Endodermal cell (in vitro differentiated cells): ENCODE data around the gene MRRF. TPM values are rescaled to one million over a fixed set of nuclear protein-coding genes. Genes with fewer than 3 reads are reported as not detected.
A peak's percentile ranks its signal among the peaks of the same experiment; 100 is the strongest.

ENCODE experiments used
- DNase-seq: peaks from one replicate; pipeline ENCODE4 v3.0.0-alpha.2; 2017
- H3K27ac ChIP-seq: 2 replicates; pipeline ENCODE4 v1.5.1; 2013; ENCODE audit warnings: mild to moderate bottlenecking, low read depth, low read length, moderate library complexity
- H3K27me3 ChIP-seq: 2 replicates; pipeline ENCODE4 v1.6.1; 2013; ENCODE audit warnings: mild to moderate bottlenecking, low read length, moderate library complexity; ENCODE audit not compliant: insufficient read depth, control insufficient read depth, poor library complexity, severe bottlenecking
- H3K36me3 ChIP-seq: 2 replicates; pipeline ENCODE4 v1.7.0; 2013; ENCODE audit warnings: mild to moderate bottlenecking, low read length, moderate library complexity; ENCODE audit not compliant: control insufficient read depth, insufficient read depth
- H3K4me1 ChIP-seq: one replicate; pipeline ENCODE4 v1.7.0; 2013; ENCODE audit warnings: low read length; ENCODE audit not compliant: control insufficient read depth, insufficient read depth
- H3K4me3 ChIP-seq: 2 replicates; pipeline ENCODE4 v1.5.1; 2013; ENCODE audit warnings: mild to moderate bottlenecking, low read length, moderate library complexity
- H3K9ac ChIP-seq: 2 replicates; pipeline ENCODE4 v1.6.1; 2013; ENCODE audit warnings: mild to moderate bottlenecking, low read length, moderate library complexity; ENCODE audit not compliant: poor library complexity, severe bottlenecking; ENCODE audit errors: extremely low read depth
- H3K9me3 ChIP-seq: 2 replicates; pipeline ENCODE4 v1.6.1; 2013; ENCODE audit warnings: mild to moderate bottlenecking, low read length, moderate library complexity; ENCODE audit not compliant: control insufficient read depth
- H3K27ac Mint-ChIP-seq: 2 replicates; pipeline ENCODE4 v1.8.0; 2020; ENCODE audit warnings: mixed read lengths
- H3K27me3 Mint-ChIP-seq: 2 replicates; pipeline ENCODE4 v1.8.0; 2021; ENCODE audit warnings: mild to moderate bottlenecking, mixed read lengths; ENCODE audit not compliant: insufficient read depth
- H3K36me3 Mint-ChIP-seq: 2 replicates; pipeline ENCODE4 v1.8.0; 2020; ENCODE audit warnings: low read depth, mixed read lengths
- H3K4me1 Mint-ChIP-seq: 2 replicates; pipeline ENCODE4 v1.8.0; 2020; ENCODE audit warnings: mixed read lengths
- H3K4me3 Mint-ChIP-seq: 2 replicates; pipeline ENCODE4 v1.8.0; 2020; ENCODE audit warnings: mild to moderate bottlenecking, moderate library complexity, mixed read lengths
- H3K9me3 Mint-ChIP-seq: 2 replicates; pipeline ENCODE4 v1.8.0; 2020; ENCODE audit warnings: mild to moderate bottlenecking, mixed read lengths
- CTCF ChIP-seq: fragments of 200-600 bp; sonication (generic); conservative IDR thresholded peaks from 2 replicates; pipeline ENCODE4 v1.5.0; 2021; ENCODE audit warnings: antibody characterized with exemption, mild to moderate bottlenecking
- WGBS, 2 experiments: methylation state at CpG; one replicate each; pipeline versions ENCODE4 v1.1.5 to v1.1.7; 2013; ENCODE audit warnings: missing lambda C conversion rate in 2 of 2, mixed read lengths in 1 of 2; ENCODE audit not compliant: insufficient coverage in 1 of 2, insufficient read length in 1 of 2; 5-methylcytosine and 5-hydroxymethylcytosine counted together
- total RNA-seq, 2 donors: library from RNA; stranded (reverse); fragmentation: NEBNext Ultra II Directional in 1 of 2; extraction: Animal tissue kit (Norgen Biotek cat#: 25700) in 1 of 2; gene quantifications; 2 replicates in 1 of 2; 3 replicates in 1 of 2; pipeline ENCODE4 v1.2.1, GENCODE V29; 2021

MRRF gene
- total RNA-seq, 2 donors from 2014 or later: 25.8 to 27.6 TPM

GRCh38 chr9:122370303-122370702 lies 105.6 kb downstream of the MRRF start:
- Histone ChIP-seq H3K9ac (no peak overlapping the region), H3K27me3 (peaks cover 63% of the 10 kb centered on the region), H3K27ac (no peak overlapping the region), H3K4me3 (no peak overlapping the region), H3K9me3 (no peaks in the 10 kb centered on the region), H3K36me3 (no peaks in the 10 kb centered on the region), H3K4me1 (peaks cover 3% of the 10 kb centered on the region)
- Mint-ChIP-seq H3K4me1 (peaks cover 20% of the 10 kb centered on the region), H3K36me3 (no peaks in the 10 kb centered on the region), H3K27me3 (peaks cover 60% of the 10 kb centered on the region), H3K27ac (no peak overlapping the region), H3K4me3 (peak overlapping the region; percentile 45), H3K9me3 (peaks cover 2% of the 10 kb centered on the region)
- WGBS, 2 experiments: 71 to 72% methylated on average over 3 to 5 of the region's 5 CpGs
- no peak for DNase-seq
- TF ChIP-seq CTCF: no peak

- H3K9me3 ChIP-seq: no peaks in the 10 kb centered on the region
- H3K4me1 ChIP-seq: peaks cover 3% of the 10 kb centered on the region
- no peak within 1 kb of the TSS for H3K27ac Mint-ChIP-seq
- DNase-seq: peak; percentile 84
- H3K4me3 ChIP-seq: peak within 1 kb of the TSS; percentile 66
- H3K27me3 Mint-ChIP-seq: peaks cover 60% of the 10 kb centered on the region
- peaks cover 2% of the 10 kb centered on the region for H3K9me3 Mint-ChIP-seq
- H3K36me3 ChIP-seq: no peaks in the 10 kb centered on the region
- H3K4me3 Mint-ChIP-seq: peak within 1 kb of the TSS; percentile 45
- peaks cover 63% of the 10 kb centered on the region for H3K27me3 ChIP-seq
- peaks cover 22% of the 10 kb centered on the region for H3K4me1 Mint-ChIP-seq
- 11 to 13% methylated on average over 6 to 39 of the region's 39 CpGs for WGBS, 2 experiments
- no peak within 1 kb of the TSS for H3K9ac ChIP-seq
- no peak for TF ChIP-seq CTCF
- H3K36me3 Mint-ChIP-seq: no peaks in the 10 kb centered on the region
- H3K27ac ChIP-seq: no peak within 1 kb of the TSS
Measured at GRCh38 chr9:122370869-122371755, 106.4 kb downstream of the MRRF start, which contains the start of gene PTGS1. TSS of gene PTGS1 (plus strand) at chr9:122371024. CDS start at chr9:122371085, 61 bp downstream.

GRCh38 chr9:122371846-122372245 lies 107.2 kb downstream of the MRRF start:
- H3K36me3 ChIP-seq: no peaks in the 10 kb centered on the region
- no peak overlapping the region for H3K27ac ChIP-seq
- 88 to 91% methylated on average over 4 to 8 of the region's 8 CpGs for WGBS, 2 experiments
- no peak overlapping the region for H3K4me3 ChIP-seq
- Mint-ChIP-seq H3K4me1 (peaks cover 22% of the 10 kb centered on the region), H3K27me3 (peaks cover 60% of the 10 kb centered on the region), H3K36me3 (no peaks in the 10 kb centered on the region), H3K4me3 (no peak overlapping the region), H3K9me3 (peaks cover 2% of the 10 kb centered on the region), H3K27ac (no peak overlapping the region)
- peaks cover 9% of the 10 kb centered on the region for H3K4me1 ChIP-seq
- TF ChIP-seq CTCF: no peak
- H3K9ac ChIP-seq: no peak overlapping the region
- no peaks in the 10 kb centered on the region for H3K9me3 ChIP-seq
- H3K27me3 ChIP-seq: peaks cover 63% of the 10 kb centered on the region
- DNase-seq: no peak
